Astrocyte of the hippocampus (primary cell): Measurements from ENCODE around the gene MVK.

Source experiments
- DNase-seq: peaks from one replicate; pipeline ENCODE4 v3.0.0; 2011; ENCODE audit warnings: low read depth, low spot score

MVK gene

GRCh38 chr12:109566424-109566823 lies 7.2 kb upstream of the MVK start:
- DNase-seq: no peak

- no peak for DNase-seq
These were observed 6.3 kb upstream of the MVK start for GRCh38 chr12:109567296-109567695.

GRCh38 chr12:109567967-109568366 lies 5.6 kb upstream of the MVK start:
- DNase-seq: no peak

- no peak for DNase-seq
These were observed 5.1 kb upstream of the MVK start for GRCh38 chr12:109568486-109568885.

GRCh38 chr12:109571773-109572505 lies 1.7 kb upstream of the MVK start:
- DNase-seq: no peak

- no peak for DNase-seq
These were observed 1.1 kb upstream of the MVK start for GRCh38 chr12:109572506-109572845.

- DNase-seq: no peak
These were observed 285 bp downstream of the MVK start for GRCh38 chr12:109573914-109574244.

GRCh38 chr12:109575683-109576082 lies 2.1 kb downstream of the MVK start:
- DNase-seq: no peak

GRCh38 chr12:109577311-109577710 lies 3.7 kb downstream of the MVK start:
- no peak for DNase-seq

GRCh38 chr12:109578330-109578927 lies 4.8 kb downstream of the MVK start:
- no peak for DNase-seq

GRCh38 chr12:109579639-109580038 lies 6.0 kb downstream of the MVK start:
- no peak for DNase-seq

- DNase-seq: no peak
These were observed 6.7 kb downstream of the MVK start for GRCh38 chr12:109580272-109580671.

- DNase-seq: no peak
These were observed 7.2 kb downstream of the MVK start for GRCh38 chr12:109580684-109581333.

- DNase-seq: no peak
These were observed 7.7 kb downstream of the MVK start for GRCh38 chr12:109581334-109581691.

GRCh38 chr12:109581856-109582255 lies 8.3 kb downstream of the MVK start:
- DNase-seq: peak; percentile 72

GRCh38 chr12:109582636-109583035 lies 9.0 kb downstream of the MVK start:
- DNase-seq: peak; percentile 39

- DNase-seq: no peak
These were observed 10.1 kb downstream of the MVK start for GRCh38 chr12:109583733-109584132.

- DNase-seq: no peak
These were observed 13.0 kb downstream of the MVK start for GRCh38 chr12:109586385-109587296.

GRCh38 chr12:109587921-109588320 lies 14.3 kb downstream of the MVK start:
- no peak for DNase-seq

GRCh38 chr12:109588461-109589239 lies 15.1 kb downstream of the MVK start:
- no peak for DNase-seq

GRCh38 chr12:109589240-109589590 lies 15.6 kb downstream of the MVK start:
- DNase-seq: no peak
